Activated CD4-positive, alpha-beta T cell treated with anti-CD3 and anti-CD28 coated beads, Interleukin-2, Interleukin-6, amounts not matched to agents 100 ng/mL and 50 ng/mL, durations not matched to agents 16 hours and 8 hours (primary cell): ENCODE data around the gene SLC6A20.

Source experiments
- DNase-seq: peaks from one replicate; pipeline ENCODE4 v3.0.0-alpha.2; 2020

SLC6A20 gene

DNA sequence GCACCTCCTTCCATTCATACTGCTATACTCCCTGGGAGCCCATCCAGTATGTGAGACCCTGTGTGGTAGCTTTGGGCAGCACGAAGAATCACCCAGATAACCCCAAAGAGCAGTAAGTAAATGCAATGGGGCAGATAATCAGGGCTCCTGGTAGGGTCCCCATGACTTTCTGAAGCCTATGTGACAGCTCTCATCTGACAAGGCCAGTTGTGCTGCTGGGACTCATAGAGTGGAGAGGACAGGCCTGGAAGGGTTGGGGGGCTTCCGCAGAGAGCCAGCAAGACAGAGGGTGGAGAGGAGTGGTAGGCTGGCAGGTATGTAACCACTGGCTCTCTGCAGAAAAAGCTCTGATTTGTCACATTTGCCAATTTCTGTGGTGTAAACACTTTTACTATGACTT, 3.2 kb upstream of the SLC6A20 start:
- DNase-seq, result no peak

DNA sequence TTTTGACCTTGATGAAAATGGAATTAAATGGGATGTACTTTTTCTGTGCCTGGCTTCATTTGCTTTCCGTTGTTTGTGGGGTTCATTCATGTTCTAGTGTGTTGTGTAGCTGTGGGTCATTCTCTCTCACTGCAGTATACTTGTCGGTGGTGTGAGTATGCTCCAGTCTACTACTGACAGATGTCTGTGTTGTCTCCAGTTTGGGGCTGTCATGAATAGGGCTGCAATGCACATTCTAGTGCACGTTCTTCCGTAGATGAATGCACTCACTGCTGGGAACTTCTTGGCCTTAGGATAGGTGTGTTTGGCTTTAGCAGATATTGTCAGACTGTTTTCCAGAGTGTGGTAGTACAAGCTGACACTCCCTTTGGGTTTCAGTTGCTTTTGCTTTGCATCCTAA, 1.7 kb upstream of the SLC6A20 start:
- DNase-seq, result no peak

DNA sequence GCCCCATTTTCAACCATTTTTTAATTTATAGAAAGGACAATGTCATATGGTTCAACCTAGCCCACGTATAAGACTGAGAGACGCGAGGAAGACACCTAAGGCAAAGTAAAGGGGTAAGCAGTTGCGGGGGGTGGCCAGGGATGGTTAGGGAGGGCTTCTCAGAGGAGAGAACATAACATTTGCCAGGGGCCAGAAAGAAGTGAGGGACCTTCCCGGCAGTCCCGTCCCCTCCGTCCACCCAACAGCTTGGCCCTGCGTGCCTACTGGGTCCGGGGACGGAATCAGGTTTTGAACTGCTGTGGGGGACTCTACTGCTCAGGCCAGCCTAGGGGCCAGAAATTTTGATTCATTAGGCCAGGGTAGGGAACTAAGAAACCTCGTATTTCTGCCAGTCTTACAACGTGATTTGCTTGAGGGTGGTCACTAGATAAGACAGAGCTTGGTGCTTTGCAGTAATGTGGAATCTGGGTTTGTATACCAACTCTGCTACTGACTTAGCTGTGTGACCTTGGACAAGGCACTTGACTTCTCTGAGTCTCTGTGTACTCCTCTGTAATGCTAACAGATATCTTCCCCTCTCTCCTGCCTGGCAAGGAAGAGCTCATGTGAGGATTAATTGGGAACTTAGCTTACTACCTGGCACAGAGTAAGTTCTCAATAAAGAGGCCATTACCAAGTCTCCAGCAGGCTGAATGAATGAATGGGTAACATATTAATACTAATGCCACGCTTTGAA, 734 bp upstream of the SLC6A20 start:
- DNase-seq, result no peak

DNA sequence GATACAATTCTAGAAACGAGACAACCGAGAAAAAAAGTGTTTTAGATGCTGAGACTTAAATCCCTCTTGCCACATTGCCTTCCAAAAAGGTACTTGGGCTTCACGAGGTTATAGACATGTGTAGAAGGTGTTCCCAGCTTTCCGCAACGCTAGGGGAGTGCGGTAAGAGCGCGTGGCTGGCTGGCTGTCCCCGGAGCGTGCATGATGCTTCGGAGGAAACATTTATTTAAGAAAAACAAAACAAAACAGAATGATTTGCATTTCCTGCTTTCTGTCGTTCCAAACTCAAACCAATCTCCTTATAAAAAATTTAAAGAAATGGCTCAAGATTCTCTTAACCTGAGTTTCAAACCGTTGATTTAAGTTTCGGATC, 841 bp downstream of the SLC6A20 start:
- DNase-seq, result no peak

DNA sequence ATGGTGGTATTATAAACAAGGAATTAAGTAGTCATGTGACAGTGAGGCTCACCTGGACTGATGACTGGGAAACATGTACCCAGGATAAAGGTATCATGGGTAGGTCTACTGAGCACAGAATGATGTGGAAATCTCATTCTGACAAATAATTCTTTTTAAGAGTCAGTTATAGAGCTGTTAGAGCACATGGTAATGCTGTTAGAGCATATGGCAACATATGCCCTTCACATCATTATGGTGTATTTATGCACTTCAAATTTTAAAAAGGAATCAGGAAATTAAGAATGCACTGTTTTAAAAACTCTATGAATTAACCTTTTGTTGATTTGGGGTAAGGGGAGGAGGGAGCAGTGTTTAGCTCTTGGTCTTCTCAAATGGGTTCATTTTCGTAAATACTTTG, 1.7 kb downstream of the SLC6A20 start:
- no peak for DNase-seq

DNA sequence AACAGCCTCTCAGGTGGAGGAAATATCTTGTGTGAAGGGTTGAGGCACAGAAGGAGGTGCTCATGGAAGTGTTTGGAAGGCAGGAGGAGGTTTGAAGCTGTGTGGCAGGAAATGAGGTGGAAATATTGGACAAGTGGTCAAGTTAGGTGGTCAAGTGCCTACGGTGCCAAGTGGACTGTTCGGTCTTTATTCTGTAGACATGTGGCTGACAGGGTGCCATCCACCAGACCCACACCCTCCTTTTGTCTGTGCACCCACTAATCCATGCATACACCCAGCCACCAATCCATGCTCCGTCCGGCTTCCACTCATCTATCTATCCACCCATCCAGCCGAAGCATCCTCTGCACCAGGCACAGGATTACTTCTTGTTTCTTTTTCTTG, 2.2 kb downstream of the SLC6A20 start:
- DNase-seq, result no peak

DNA sequence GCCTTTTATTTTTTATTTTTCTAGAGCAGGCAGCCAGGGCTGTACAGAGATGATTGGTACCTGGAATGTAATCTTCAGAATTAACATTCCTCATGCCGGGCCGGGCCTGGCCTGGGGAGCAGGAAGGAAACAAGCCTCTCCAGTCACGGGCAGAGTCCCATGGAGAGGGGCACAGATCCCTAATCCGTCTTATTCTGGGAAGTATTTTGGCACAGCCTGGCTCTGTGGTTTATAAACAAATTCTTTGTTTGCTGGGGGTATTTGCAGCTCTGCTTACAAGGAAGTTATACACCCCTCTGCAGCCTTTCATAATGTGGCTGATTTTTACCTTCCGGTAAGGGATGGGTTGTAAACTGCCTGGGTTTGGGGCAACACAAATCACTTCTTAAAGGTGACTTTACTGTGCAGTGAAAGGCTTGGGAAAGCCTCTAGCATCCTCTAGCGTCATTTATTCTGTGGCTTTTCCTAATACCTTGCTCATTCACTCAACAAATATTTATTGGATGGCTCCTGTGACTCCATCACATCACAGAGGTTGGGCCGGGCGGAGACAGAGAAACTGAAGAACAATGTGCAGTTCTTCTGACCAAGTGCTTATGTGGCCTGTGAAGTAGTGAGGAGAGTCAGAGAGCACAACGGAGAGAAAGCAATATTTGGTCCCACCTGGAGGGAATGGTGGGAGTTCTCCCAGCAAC, 2.7 kb downstream of the SLC6A20 start:
- DNase-seq, result no peak

DNA sequence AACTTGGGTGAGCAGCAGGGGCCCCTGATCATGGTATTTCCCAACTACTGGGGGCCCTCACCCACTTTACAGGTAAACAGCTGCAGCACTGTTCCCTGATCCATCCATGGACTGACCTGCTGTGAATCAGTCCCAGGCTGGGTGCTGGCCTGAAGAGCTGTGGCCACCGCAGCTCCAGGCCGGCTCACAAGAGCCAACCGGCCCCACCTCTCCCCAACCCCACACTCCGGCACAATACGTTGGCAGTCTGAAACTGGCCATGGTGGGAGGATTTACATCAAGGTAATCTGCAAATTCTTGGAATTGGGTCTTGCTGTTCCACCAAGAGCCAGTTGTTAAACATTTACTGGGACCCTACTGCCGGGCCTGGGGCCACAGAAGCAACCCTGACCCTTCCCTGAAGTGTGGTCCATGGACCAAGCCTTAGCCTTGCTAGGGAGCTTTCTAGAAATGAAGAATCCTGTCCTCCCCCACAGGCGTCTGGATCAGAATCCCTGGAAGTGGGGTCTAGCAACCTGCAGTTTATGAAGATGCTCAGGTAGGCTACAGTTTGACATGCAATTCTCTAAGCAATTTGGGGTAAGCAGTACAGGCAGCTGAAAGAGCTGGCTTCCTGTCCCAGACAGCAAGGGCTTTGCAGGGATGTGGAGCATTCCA, 3.7 kb downstream of the SLC6A20 start:
- DNase-seq, result no peak

DNA sequence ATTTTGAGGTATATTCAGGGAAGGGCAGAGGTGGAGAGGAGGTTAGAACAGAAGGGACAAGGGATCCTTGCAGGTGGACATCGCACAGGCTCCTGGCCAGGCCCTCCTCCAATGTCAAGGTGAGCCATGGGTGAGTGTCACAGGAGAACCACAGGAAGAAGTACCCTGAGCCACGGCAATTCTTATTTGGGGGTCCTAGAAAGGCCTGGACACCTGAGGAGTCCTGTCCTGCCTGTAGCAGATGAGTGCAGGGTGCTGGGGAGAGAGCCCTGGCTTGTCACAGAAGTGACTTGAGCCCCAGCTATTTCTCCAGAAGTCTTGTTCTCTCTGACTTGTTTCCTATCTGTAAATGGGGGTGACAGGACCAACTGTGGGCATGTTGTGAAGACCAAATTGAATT, 4.3 kb downstream of the SLC6A20 start:
- DNase-seq, result no peak

DNA sequence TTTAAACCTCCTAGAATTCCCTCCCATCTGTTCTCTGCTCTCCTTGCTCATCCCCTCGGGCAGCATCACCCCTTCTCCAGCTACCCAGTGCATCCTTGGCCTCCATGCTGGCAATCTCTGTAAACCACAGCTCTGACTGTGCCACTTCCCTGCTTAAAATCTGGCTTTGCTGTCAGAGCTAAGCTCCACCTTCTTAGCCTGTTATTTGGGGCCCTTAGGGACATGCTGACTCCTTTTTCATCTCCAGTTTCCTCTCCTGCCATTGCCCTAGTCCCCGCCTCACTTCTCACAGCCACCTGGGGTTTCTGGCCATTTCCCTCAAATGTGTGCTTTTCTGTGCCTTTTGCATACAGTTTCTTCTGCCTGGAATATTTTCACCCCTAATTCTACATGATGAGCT, 5.7 kb downstream of the SLC6A20 start:
- DNase-seq, result no peak

DNA sequence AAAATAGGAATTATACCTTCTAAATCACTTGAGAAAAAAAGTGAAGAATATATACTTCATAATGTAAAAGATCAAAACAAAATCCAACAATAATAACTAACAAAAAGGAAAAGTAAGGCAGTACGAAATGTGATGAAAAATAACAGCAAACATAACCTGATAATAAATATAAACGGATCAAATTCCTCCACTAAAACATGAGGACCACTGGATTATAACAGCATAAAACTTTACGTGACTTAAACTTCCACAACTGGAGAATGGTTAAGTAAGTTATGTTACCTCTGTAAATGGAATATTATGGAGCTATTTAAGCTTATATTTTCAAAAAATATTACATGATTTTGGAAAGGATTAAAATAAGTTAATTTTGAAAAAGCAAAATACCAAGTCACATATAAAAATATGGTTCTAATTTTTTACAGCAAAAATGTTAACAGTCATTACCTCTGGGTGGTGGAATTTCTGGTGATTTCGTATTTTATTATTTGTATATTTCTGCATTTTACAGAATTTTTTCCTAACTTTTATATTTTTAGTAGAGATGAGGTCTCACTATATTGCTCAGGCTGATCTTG, 7.0 kb downstream of the SLC6A20 start:
- DNase-seq, result no peak

DNA sequence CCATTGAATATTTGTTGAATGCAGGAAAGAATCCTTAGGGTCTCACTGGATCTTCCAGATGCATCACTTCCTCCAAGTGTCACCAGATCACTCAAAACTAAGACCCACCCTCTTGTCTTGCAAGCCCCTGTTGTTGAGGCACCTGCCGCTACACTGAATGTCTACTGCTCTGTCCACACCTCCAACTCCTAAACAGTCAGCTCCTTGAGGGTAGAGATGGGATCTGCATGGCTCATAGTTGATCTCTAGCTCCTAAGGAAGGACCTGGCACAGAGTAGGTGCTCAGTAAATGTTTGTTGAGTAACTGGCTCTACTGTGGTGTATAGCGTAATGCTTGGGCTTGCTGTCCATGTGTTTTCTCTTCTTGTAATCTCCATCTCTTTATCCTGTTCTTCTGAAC, 8.8 kb downstream of the SLC6A20 start:
- no peak for DNase-seq

DNA sequence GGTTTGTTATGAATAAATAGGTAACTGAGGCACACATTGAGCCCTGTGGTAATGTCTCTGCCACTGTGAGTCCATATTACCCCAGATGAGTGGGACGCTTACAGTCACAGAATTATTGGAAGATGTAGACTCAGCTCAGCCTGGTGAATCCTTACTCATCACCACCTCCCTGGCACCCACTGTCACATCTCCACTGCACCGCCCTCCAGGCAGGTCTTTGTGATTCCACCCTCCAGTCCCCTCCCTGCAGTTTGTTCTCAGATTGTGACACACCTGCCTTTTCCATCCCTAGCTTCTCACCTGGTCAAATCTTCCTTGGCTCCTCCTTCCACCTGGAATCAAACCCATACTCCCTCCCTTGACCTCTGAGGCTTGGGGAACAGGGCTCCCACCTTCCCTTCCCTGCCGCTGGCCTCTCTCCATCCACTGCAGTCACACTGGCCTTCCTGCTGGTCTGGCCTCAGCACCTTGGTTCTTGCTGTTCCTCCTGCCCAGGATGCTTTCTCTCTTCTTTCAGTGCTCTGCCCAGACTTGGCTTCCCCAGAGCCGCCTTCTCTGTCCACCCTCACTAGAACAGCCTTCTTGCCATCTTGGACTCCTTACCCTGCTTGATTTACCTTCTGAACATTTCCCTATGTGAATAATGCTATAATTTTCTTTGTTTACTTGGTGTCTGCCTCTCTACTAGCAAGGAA, 9.4 kb downstream of the SLC6A20 start:
- DNase-seq, result no peak

DNA sequence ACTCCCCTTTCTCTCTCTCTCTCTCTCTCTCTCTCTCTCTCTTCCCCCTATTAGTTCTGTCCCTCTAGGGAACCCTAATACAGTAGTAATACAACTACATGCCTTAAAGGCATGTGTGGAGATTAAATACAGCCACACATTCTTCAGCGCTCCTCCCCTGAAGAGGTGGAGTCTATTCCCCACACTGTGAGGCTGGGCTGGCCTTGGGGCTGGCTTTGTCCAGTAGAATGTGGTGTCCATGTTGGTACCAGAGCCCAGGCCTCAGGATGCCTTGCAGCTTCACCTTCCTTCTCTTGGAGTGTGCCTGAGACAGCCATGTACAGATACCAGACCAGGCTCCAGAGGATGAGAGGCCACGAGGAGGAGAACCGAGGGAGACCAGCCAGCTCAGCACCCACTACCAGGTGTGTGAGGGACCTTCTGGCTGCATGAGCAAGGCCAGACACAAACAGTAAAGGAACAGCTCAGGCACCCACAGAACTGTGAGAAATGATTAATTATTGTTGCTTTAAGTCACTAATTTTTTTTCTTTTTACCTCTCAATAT, 10.7 kb downstream of the SLC6A20 start:
- no peak for DNase-seq

DNA sequence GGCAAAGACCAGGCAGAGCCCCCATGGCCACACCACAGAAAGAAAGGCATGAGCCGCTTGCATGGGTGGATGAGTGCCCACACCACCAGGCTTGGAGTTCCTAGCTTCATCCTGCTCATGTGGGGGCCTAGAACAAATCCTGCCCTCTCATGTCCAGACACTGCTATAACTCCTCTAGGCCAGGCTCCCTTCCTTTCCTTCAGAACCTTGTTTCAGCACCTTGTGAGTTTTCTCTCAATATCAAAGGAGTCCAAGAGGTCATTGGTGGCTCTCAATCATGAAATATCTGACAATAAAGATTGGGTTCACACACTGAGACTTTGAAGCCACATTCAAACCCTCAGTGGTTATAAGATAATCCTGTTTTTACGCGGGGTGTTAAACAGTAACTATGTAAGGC, 12.7 kb downstream of the SLC6A20 start:
- DNase-seq, result no peak

DNA sequence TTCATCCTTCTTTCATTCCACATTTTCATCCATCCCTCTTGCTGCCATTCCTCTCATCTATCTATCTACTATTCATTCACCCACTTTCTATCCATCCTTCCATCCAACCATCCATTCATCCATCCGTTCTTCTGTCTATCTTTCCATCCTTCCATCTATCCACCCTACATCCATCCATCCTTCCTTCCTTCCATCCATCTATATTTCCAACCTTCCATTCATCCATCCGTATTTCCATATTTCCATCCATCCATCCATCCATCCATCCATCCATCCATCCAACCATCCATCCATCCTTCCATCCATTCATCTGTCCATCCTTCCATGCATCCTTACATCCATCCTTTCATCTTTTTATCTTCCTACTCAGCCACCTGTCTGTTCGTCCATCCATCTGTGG, 14.0 kb downstream of the SLC6A20 start:
- no peak for DNase-seq

DNA sequence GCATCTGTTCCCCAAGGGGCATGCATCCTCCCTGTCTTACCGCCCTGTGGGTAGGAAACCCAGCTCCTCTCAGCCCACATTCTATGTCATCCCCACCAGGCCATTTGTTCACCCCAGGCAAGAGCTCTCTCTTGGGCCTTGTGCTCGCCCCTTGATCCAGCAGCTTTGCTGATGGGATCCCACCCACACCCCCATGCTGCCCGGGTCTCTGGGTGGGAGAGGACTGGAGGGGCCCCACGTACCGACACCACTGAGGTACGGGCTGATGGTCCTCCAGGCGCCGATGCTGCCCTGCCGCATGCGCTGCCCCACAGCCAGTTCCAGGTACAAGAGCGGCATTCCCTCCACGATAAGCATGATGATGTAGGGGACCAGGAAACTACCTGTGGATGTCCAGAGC, 14.5 kb downstream of the SLC6A20 start:
- DNase-seq, result no peak

DNA sequence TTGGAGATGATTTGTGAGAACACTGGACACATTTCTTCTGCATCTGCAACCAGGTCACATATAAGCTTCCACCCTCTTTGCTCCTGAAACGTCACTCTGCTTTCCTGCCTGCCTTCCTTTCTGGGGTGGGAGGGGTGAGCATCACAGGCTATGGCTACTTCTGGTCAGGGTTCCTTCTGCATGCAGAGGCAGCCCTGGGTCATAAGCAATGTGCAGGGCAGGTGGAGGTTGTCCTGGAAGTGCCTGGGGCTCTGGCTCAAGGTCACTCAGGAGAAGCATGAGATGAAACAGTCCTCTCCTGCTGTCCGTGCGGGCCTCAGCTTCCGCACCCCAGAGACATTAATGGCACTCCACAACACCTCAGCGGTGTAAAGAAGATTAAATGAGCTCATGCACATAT, 15.1 kb downstream of the SLC6A20 start:
- no peak for DNase-seq

DNA sequence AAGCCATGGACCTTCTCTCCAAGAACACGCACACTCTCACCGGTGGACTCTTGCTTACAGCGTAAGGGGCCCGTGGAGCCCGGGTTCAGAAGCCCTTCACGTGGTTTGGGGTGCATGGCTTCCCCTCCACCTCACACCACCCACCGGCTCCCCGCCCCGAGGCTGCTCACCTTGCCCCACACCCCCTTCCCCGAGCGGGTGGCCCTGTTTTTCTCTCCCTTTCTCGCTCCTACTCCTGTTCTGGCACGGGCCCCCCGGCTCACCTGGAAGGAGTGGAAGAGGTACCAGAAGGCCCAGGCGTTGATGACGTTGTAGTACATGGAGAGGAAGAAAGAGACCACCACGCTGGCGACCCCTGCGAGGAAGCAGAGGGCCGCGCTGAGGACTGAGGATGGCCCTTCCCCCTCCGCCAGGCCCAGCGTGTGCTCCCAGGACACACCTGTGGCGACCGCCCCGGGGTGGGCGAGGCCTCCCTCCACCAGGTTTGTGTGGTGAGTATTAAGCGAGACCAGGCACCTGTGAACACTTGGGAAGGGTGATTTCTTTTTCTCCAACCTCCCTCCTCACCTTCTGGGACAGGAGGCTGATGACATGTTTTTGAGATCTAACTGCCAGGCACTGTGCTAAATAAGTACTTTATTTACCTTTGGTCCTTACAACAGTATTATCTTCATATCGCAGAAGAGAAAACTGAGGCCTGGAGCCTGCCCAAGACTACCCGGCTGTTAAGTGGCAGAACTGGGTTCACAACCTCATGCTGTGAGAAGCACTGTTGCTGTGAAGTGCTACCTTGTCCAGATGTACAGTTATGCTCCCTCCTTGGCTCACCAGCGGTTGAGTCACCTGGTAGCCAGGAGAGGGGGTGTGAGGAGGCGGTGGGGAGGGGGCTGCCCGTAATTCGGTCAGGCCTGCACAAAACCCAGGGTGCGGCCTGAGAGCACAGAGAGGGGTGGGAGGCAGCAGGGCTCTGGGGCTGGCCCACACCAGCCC, 16.3 kb downstream of the SLC6A20 start:
- no peak for DNase-seq

DNA sequence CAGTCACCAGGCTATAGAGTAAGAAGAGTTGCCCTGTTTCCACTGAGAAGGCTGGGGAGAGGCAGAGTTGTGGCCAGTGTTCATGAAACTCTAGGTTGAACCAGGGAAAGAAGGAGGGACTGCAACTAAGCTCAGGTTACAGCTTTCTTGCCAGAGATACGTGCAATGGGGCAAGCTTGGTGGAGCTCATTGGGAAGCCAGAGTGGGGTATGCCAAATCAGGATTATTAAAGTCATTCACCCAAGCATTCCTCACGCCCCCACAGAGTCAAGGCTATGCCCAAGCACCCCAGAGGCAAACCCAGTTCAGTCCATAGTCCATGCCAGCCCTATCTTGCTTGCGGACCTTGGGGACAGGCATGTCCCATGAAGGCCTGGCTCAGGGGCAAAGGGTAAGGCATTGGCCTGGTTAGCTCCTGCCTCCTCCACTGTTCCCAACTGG, 17.6 kb downstream of the SLC6A20 start:
- no peak for DNase-seq

DNA sequence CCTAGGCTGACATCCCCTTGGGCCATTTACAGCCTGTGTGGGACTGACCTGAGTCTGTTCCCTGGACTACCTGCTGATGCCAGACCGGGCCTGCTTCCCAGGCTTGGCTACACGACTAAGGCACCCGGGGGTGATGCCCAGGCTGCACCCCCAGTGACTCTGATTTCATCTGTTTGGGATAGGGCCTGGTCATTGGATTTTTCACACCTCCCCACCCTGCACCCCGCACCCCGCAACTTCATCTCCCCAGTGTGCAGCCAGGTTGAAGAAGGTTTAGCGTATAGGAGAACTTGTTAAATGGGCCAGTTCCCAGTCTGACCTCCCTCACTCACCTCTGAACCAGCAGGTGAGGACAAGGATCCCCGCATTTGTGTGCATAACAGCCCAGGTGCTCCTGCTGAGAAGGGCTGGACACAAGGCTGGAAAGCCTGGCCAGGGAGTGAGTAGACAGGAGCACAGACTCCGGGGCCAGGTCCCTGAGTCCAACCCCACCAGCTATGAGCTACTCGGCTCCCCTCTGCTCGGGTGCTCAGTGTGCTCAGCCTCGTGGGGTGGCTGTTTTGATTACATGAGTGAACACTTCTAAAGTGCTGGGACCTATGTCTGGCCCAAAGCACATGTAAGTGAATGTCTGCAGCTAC, 18.5 kb downstream of the SLC6A20 start:
- DNase-seq, result no peak
